ENCODE data around the gene MBD2. TPM values are rescaled to one million over a fixed set of nuclear protein-coding genes. Genes with fewer than 3 reads are reported as not detected.
"Not testable (repeated sequence)": the region's sequence is repeated elsewhere in the genome, so short reads cannot be mapped to it uniquely, and the experiment has no call there.

MBD2 gene
- total RNA-seq, 2 donors from 2014 or later, result 91.6 to 151 TPM

DNA sequence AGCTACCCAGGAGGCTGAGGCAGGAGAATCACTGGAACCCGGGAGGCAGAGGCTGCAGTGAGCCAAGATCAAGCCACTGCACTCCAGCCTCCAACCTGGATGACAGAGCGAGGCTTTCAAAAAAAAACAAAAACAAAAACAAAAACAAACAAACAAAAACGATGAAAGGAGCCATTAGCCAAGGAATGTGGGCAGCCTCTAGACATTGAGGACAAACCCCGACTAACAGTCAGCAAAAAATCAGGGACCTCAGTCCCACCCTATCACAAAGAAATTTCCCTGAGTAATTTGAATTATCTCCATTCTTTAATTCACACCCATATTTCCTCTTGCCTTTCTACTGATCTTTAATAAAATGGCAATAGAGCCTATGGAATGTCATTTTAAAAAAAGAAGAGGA is 75.8 kb downstream of the MBD2 start:
- peak in 1 of 2 donors; percentile 10 for ATAC-seq
- peaks cover 0 to 3% of the 10 kb centered on the region in 2 donors for H3K9me3 Mint-ChIP-seq

DNA sequence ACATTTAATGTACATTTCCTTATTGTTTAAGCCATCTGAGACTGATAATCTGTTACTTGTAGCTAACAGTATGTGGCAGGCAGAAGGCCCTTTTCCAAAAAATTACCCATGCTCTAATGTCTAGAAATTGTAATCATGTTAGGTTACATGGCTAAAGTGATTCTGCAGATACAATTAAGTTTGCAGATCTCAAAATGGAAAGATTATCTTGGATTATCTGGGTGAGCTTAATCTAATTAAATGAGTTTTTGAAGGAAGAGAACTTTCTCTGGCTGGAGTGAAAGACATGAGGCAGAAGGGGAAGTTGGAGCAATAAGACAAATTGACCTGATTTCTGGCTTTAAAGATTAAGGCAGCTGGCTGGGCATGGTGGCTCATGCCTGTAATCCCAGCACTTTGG is 76.3 kb downstream of the MBD2 start:
- no peak for ATAC-seq

More for the DNA sequence above, 75.8 kb downstream of the MBD2 start:
- Mint-ChIP-seq H3K36me3 (peaks cover 2 to 48% of the 10 kb centered on the region in 2 donors), H3K27ac (peak overlapping the region; percentile 96 to 97)
- no peak for DNase-seq (ENCODE audit: low spot score in 2 of 2)

DNA sequence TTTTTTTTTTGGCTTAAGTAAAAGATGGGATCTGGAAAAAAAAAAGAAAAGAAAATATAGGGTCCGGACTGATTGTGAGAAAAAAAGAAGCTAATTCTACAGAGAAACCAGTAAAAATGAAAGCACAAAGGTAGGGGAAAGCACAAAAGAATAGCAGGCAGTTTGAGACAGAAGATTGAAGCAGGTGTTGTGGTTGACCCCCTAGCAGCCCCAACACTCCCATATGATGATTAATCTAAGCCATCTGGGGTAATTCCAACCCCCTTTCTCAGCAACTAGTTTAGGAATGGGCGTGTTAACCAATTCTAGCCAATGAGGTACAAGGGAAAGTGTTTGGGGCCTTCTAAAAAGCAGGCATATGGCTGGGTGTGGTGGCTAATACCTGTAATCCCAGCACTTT is 77.0 kb downstream of the MBD2 start:
- H3K27ac Mint-ChIP-seq, result peak overlapping the region; percentile 96 to 97
- peak; percentile 54 to 77 for ATAC-seq
- H3K9me3 Mint-ChIP-seq, result peaks cover 0 to 7% of the 10 kb centered on the region in 2 donors
- peak in 1 of 2 donors; percentile 53 for DNase-seq (ENCODE audit: low spot score in 2 of 2)
- peaks cover 5 to 48% of the 10 kb centered on the region in 2 donors for H3K36me3 Mint-ChIP-seq

More for the DNA sequence above, 76.3 kb downstream of the MBD2 start:
- H3K27ac Mint-ChIP-seq, result peak overlapping the region; percentile 96 to 97
- H3K36me3 Mint-ChIP-seq, result peaks cover 5 to 48% of the 10 kb centered on the region in 2 donors
- DNase-seq (ENCODE audit: low spot score in 2 of 2), result no peak
- peaks cover 0 to 7% of the 10 kb centered on the region in 2 donors for H3K9me3 Mint-ChIP-seq

DNA sequence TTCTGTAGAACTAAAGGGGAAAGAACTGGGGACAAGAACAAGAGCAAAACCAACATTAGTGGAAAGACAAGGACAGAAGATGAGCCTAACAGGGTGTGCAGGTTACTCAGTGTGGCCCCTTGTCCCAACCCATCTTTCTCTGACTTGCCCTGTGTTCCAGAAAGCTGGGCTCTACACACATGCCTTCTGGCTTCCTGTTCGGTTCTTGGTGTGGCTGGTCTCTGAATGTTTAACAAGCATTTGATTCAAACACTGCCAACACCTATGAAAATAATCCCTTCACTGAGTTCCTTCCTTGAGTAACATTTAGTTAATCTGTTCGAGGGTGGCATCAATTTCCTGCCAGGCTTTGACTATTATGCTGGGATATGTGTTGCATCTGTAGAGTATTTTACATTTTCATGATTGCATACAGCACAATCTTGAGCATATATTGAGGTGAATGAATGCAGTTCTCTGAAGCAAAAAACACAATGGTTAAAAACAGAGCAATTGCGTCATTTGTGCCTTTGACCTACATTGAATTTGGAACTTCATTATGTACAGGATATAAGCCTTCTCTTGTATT is 83.3 kb downstream of the MBD2 start:
- DNase-seq (ENCODE audit: low spot score in 2 of 2) (no peak), ATAC-seq (peak in 1 of 2 donors; percentile 17)
- H3K27ac Mint-ChIP-seq, result no peak overlapping the region
- H3K36me3 Mint-ChIP-seq, result peaks cover 25 to 55% of the 10 kb centered on the region in 2 donors
- H3K9me3 Mint-ChIP-seq, result peaks cover 19 to 27% of the 10 kb centered on the region in 2 donors

DNA sequence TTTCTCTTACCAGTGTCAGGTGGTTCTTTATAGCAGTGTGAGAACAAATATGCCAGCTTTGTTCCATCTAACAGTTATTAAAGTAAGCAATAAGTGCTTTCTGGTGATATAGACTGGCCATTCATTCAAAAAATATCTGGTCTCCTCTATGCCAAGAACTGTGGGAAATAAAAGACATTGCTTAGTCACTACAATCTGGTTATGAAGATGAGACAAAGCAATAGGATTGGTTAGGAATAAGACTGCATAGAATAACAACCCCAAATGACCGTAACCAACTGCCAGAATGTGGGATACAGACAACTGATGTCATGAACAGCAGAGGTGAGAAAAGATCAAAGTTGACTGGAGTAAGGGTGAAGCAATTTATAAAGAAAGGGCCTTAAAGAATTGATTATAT is 83.8 kb downstream of the MBD2 start:
- peak in 1 of 2 donors; percentile 28 for ATAC-seq
- H3K27ac Mint-ChIP-seq, result no peak overlapping the region
- peaks cover 19 to 27% of the 10 kb centered on the region in 2 donors for H3K9me3 Mint-ChIP-seq
- DNase-seq (ENCODE audit: low spot score in 2 of 2), result no peak
- peaks cover 25 to 55% of the 10 kb centered on the region in 2 donors for H3K36me3 Mint-ChIP-seq

DNA sequence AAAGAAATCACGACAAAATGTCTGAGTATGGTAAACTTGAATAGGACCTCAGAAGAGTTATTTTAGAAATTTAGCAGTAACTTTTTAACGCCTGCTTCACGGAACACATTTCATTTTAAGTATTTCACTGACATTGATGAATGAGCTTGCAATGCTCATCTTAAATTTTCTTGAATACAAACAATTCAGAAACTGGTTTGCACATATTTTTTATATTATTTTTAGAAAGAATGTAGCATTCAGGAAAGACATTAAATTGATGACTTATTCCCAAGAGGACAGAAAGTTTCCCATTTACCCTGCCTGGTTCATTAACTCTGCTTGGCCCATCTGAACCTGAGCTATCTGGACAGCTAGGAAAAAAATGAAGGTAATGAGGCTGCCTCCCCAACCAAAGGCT is 89.3 kb downstream of the MBD2 start:
- H3K9me3 Mint-ChIP-seq, result peaks cover 12 to 13% of the 10 kb centered on the region in 2 donors
- no peak overlapping the region for H3K27ac Mint-ChIP-seq
- DNase-seq (ENCODE audit: low spot score in 2 of 2) (no peak), ATAC-seq (no peak)
- H3K36me3 Mint-ChIP-seq, result peaks cover 11 to 17% of the 10 kb centered on the region in 2 donors

DNA sequence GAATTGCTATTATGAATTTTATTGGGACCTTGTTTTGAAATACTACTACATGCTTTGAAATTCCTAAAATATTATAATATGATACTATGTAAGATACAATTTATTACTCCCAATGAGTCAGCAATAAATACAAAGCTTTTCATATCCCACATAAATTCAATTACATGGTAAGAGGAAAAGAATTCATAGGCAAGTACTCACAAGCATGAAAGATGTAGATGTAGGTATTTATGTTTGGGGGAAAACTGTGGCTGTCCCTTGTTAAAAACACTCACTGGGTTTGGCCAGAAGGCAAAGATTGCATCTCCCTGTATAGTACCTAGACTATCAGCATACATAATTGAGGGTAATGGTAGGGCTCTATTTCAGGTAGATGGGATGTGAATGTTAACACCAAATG is 90.4 kb downstream of the MBD2 start:
- Mint-ChIP-seq H3K27ac (no peak overlapping the region), H3K36me3 (peaks cover 10% of the 10 kb centered on the region in 2 donors)
- ATAC-seq, result no peak

DNA sequence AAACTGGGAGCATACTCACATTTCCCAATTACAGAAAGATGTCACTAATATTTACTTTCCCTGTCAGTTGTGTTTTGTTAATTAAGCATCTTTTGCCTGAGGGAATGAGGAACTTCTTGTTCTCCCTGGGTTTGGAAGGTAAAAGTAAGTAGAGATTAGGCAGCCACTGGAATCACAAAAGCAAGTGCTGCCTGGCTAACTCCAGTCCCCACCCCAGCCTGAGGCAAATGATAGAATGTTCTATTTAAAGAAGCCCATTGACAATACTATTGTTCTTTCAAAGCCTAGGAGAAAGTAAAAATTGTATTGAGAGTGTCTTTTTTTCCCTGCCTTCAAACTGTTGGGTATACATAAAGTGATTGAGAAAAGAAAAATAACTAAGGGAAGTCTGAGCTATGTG is 93.8 kb downstream of the MBD2 start:
- Mint-ChIP-seq H3K9me3 (no peaks in the 10 kb centered on the region), H3K36me3 (no peaks in the 10 kb centered on the region), H3K27ac (no peak overlapping the region)
- ATAC-seq (no peak), DNase-seq (ENCODE audit: low spot score in 2 of 2) (no peak)

More for the DNA sequence above, 90.4 kb downstream of the MBD2 start:
- peaks cover 9% of the 10 kb centered on the region in 2 donors for H3K9me3 Mint-ChIP-seq
- no peak for DNase-seq (ENCODE audit: low spot score in 2 of 2)

DNA sequence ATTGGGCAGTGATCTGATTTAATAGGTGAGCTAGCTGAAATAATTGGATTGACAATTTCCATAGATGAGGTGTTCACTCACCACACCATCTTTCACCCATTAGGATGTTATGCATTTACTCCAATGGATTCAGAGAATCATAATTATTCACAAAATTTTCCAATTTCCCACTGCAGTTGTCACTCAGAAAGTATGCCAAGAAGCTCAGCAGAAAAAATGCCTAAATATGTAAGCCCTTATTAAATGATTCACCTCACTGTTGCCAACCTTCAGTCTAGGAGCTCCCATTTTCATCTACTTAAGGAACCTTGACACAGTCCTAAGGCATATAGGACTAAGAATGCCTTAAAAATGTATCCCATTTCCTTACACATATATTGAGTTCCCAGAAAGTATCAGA is 94.3 kb downstream of the MBD2 start:
- no peak for ATAC-seq
- Mint-ChIP-seq H3K27ac (no peak overlapping the region), H3K36me3 (no peaks in the 10 kb centered on the region), H3K9me3 (no peaks in the 10 kb centered on the region)
- no peak for DNase-seq (ENCODE audit: low spot score in 2 of 2)

DNA sequence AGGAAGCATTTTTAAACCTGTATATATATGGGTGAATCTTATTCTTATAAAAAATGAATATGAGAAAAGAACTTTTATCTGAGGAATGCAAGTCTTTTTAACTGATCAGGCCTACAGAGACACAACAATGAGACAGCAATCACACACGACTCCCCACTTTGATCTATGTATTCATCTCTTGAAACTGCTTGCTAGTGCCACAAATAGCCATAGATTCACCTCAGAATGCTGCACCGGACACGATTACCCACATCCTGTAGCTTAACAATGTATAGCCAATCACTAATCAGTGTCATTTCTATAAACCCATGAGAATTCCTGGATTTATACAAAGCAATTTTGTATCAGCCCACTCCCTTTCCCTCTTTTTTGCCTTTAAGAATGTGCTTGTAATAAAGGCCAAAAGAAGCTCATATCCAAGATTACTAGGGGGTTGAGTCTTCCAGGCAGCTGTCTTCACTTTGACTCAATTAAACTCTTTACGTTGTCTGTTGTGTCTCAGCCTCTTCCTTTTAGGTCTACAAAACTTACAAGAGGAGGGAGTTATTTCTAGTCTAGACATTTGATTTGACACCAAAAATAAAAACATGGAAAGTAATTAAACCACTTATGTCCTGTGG is 94.9 kb downstream of the MBD2 start:
- ATAC-seq, result peak; percentile 40 to 80
- no peaks in the 10 kb centered on the region for H3K9me3 Mint-ChIP-seq
- no peak overlapping the region for H3K27ac Mint-ChIP-seq
- H3K36me3 Mint-ChIP-seq, result no peaks in the 10 kb centered on the region
- no peak for DNase-seq (ENCODE audit: low spot score in 2 of 2)

DNA sequence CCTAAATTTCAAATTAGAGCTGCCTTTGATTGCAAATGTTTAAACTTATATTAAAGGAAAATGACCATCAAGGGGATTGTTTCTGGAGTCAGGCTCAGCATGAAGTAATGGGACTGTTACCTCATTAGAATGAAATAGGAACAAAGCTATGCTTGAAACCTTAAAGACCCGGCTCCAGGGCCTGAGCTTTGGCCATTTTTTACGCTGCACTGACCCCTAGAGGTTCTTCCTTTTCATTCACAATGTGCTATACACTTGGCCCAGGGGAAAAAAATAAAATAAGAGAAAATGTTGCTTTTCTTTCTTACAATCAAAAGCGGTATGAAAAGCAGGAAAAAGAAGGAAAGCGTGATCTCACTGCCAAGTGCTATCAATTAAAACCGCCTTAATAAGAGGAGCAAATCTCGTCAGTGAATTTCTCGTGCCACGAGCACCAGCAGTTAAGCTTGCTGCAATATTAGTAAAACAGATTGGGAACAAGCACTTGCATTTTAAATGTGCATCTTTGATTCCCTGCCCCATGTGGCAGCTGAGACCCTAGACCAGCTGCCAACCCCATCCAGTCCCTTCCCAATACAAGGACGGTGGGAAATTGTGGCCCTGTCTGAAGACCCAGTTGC is 96.6 kb downstream of the MBD2 start:
- no peaks in the 10 kb centered on the region for H3K36me3 Mint-ChIP-seq
- no peak for DNase-seq (ENCODE audit: low spot score in 2 of 2)
- H3K27ac Mint-ChIP-seq, result no peak overlapping the region
- H3K9me3 Mint-ChIP-seq, result no peaks in the 10 kb centered on the region
- ATAC-seq, result peak; percentile 45 to 53

DNA sequence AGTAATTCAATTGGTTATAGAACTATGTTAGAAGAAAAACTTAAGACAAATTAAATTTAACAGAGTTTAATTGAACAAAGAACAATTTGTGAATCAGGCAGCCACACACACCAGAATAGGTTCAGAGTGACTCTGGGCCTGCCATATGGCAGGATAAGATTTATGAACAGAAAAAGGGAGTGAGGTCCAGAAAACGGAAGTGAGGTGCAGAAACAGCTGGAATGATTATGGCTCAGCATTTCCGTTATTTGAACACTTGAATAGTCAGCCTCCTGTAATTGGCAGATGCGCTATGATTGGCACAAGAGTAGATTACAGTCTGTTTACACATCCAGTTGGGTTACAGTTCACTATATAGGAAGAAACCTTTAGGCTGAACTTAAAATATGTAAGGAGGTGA is 99.0 kb downstream of the MBD2 start:
- DNase-seq (ENCODE audit: low spot score in 2 of 2) (no peak), ATAC-seq (no peak)
- Mint-ChIP-seq H3K9me3 (no peaks in the 10 kb centered on the region), H3K27ac (no peak overlapping the region), H3K36me3 (no peaks in the 10 kb centered on the region)

DNA sequence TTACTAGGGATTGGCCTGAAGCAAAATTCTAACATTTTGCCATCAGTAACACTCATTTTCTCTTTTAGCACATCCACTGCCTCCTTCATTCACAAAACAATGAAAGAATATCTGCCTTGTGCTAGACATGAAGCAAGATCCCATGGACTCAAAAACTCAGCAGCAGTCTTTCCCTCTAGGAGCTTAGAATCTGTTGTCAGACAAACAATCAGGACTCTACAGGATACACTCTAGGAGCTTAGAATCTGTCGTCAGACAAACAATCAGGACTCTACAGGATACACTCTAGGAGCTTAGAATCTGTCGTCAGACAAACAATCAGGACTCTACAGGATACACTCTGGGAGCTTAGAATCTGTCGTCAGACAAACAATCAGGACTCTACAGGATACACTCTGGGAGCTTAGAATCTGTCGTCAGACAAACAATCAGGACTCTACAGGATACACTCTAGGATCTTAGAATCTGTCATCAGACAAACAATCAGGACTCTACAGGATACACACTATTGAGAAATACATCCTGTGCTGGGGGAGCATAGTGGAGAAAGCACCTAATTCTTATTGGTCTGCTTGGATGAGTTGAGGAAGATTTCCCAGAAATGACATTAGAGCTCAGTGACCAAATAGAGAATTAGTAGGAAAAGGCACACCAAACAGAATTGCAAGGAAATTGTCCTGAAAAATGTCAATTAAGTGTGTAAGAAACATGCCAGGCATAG is 100.6 kb downstream of the MBD2 start:
- not testable (repeated sequence) for H3K36me3 Mint-ChIP-seq
- peak overlapping the region in 1 of 2 donors; percentile 5 for H3K27ac Mint-ChIP-seq

DNA sequence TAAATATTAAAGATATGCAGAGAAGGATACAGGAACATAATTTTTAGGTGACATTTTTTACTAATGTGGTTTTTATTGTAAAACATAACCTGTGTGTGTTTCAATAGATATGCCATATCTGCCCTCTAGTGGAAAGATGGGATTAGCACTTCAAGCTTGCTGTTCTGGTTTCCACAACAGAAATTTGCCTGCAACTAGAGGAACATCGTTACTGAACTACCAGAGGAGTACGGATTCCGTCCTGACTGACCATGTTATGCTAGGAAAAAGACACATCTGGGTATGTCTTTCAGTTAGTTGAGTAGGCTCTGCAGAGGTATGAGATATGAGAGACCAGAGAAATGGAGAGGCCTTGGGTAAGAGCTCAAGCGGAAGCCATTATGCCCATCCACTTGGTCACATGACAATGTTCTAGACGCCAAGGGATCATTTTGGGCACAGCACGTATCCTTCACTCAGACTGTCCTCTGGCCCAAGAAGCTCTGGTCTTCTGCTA is 104.9 kb downstream of the MBD2 start:
- ATAC-seq (peak; percentile 67 to 87), DNase-seq (ENCODE audit: low spot score in 2 of 2) (peak in 1 of 2 donors; percentile 22)
- Mint-ChIP-seq H3K36me3 (no peaks in the 10 kb centered on the region), H3K27ac (peak overlapping the region; percentile 12 to 49), H3K9me3 (no peaks in the 10 kb centered on the region)

More for the DNA sequence above, 100.6 kb downstream of the MBD2 start:
- ATAC-seq; H3K9me3 Mint-ChIP-seq; DNase-seq (ENCODE audit: low spot score in 2 of 2): not testable (repeated sequence)

DNA sequence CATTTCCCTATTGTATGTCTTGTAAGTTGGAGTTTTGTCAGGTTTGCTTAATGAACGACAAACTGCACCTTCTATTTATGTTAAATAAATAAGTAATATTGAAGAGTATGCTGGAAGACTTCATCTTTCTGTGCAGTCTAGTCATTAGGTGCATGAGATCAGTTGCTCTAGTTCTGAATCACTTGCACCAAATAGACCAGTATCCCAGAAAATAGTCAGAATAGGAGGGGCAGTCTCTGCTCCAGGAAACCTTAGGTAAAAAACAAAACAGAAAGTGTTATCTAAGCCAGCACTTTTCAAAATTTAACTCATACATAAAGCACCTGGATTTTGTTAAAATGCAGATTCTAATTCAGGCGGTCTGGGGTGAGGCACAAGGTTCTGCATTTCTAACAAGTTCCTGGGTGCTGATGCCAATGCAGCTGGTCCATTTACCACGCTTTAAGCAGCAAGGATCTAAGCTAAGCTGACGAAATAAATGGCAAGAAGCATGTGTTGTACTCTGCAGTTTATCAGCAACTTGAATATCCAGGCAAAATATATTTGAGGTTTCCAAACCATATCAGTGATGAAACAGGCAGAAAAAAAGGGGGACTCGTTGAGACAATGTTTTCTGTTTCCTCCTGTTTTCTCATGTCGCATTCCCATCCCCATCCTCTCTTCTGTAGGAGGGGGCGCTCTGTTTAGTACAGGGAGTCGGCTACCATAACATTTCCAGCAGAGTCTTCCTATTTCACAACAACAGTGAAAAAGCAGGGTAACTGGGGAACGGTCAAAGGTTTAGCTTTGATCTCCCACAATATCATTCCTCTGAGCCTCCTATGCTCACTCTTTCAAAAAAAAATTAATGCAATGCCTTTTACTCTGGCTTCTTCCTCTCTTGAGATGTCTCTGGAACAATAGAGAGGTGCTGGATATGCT is 106.4 kb downstream of the MBD2 start:
- Mint-ChIP-seq H3K9me3 (no peaks in the 10 kb centered on the region), H3K36me3 (peaks cover 0 to under 1% of the 10 kb centered on the region in 2 donors), H3K27ac (no peak overlapping the region)
- ATAC-seq, result peak in 1 of 2 donors; percentile 46
- DNase-seq (ENCODE audit: low spot score in 2 of 2), result no peak

All from activated naive CD4-positive, alpha-beta T cell treated with anti-CD3 and anti-CD28 coated beads, Interleukin-2, amount 50 U/mL, for 72 hours (primary cell).